Measurements from ENCODE around the gene CYLD.

The CYLD gene

GRCh38 chr16:50741781-50742575 is at the start of gene CYLD:
TSS of gene CYLD (plus strand) at chr16:50742086. CDS start at chr16:50749699, 7,613 bp downstream.
- peak; percentile 99 for DNase-seq
- TF ChIP-seq CTCF (IDR thresholded peaks at IDR 0.05; ENCODE audit: low read depth, low read length, missing control alignments), result no peak
- Histone ChIP-seq H3K27ac (peak within 1 kb of the TSS; percentile 60), H3K36me3 (replicated peaks) (no peaks in the 10 kb centered on the region), H3K4me3 (ENCODE audit: low read depth, low read length) (peak within 1 kb of the TSS; percentile 77), H3K27me3 (replicated peaks) (no peaks in the 10 kb centered on the region)
- in situ Hi-C loops (cut with HindIII; ENCODE audit: low pct_ligation_motif_present, low sequenced_read_pairs), result no loop called here

GRCh38 chr16:50692644-50692998 is 49.3 kb upstream of the CYLD start:
- no peak overlapping the region for H3K4me3 ChIP-seq (ENCODE audit: low read depth, low read length)
- H3K36me3 ChIP-seq (replicated peaks), result no peaks in the 10 kb centered on the region
- H3K27ac ChIP-seq, result no peak overlapping the region
- DNase-seq, result no peak
- TF ChIP-seq CTCF (IDR thresholded peaks at IDR 0.05; ENCODE audit: low read depth, low read length, missing control alignments), result no peak
- in situ Hi-C loops (cut with HindIII; ENCODE audit: low pct_ligation_motif_present, low sequenced_read_pairs), result no loop called here
- H3K27me3 ChIP-seq (replicated peaks), result peaks cover 7% of the 10 kb centered on the region

GRCh38 chr16:50692999-50693781 is 48.7 kb upstream of the CYLD start, which contains the start of gene NOD2:
TSS of gene NOD2 (plus strand) at chr16:50693606. CDS start at chr16:50699496, 5,890 bp downstream.
- no peak for TF ChIP-seq CTCF (IDR thresholded peaks at IDR 0.05; ENCODE audit: low read depth, low read length, missing control alignments)
- in situ Hi-C loops (cut with HindIII; ENCODE audit: low pct_ligation_motif_present, low sequenced_read_pairs), result no loop called here
- H3K27ac ChIP-seq, result no peak within 1 kb of the TSS
- no peaks in the 10 kb centered on the region for H3K36me3 ChIP-seq (replicated peaks)
- peak within 1 kb of the TSS; percentile 24 for H3K4me3 ChIP-seq (ENCODE audit: low read depth, low read length)
- H3K27me3 ChIP-seq (replicated peaks), result peaks cover 7% of the 10 kb centered on the region
- no peak for DNase-seq

- in situ Hi-C loops (cut with HindIII; ENCODE audit: low pct_ligation_motif_present, low sequenced_read_pairs), result no loop called here
- TF ChIP-seq CTCF (IDR thresholded peaks at IDR 0.05; ENCODE audit: low read depth, low read length, missing control alignments), result no peak
- peaks cover 7% of the 10 kb centered on the region for H3K27me3 ChIP-seq (replicated peaks)
- no peaks in the 10 kb centered on the region for H3K36me3 ChIP-seq (replicated peaks)
- no peak overlapping the region for H3K27ac ChIP-seq
- no peak overlapping the region for H3K4me3 ChIP-seq (ENCODE audit: low read depth, low read length)
- no peak for DNase-seq
These were observed 47.7 kb upstream of the CYLD start for GRCh38 chr16:50694206-50694605.

GRCh38 chr16:50695017-50696000 is 46.6 kb upstream of the CYLD start:
- no peak overlapping the region for H3K4me3 ChIP-seq (ENCODE audit: low read depth, low read length)
- no peak for DNase-seq
- peaks cover 7% of the 10 kb centered on the region for H3K27me3 ChIP-seq (replicated peaks)
- in situ Hi-C loops (cut with HindIII; ENCODE audit: low pct_ligation_motif_present, low sequenced_read_pairs), result no loop called here
- H3K27ac ChIP-seq, result no peak overlapping the region
- no peaks in the 10 kb centered on the region for H3K36me3 ChIP-seq (replicated peaks)
- no peak for TF ChIP-seq CTCF (IDR thresholded peaks at IDR 0.05; ENCODE audit: low read depth, low read length, missing control alignments)
